ENCODE results near the gene TNIP2.

TNIP2 gene

DNA sequence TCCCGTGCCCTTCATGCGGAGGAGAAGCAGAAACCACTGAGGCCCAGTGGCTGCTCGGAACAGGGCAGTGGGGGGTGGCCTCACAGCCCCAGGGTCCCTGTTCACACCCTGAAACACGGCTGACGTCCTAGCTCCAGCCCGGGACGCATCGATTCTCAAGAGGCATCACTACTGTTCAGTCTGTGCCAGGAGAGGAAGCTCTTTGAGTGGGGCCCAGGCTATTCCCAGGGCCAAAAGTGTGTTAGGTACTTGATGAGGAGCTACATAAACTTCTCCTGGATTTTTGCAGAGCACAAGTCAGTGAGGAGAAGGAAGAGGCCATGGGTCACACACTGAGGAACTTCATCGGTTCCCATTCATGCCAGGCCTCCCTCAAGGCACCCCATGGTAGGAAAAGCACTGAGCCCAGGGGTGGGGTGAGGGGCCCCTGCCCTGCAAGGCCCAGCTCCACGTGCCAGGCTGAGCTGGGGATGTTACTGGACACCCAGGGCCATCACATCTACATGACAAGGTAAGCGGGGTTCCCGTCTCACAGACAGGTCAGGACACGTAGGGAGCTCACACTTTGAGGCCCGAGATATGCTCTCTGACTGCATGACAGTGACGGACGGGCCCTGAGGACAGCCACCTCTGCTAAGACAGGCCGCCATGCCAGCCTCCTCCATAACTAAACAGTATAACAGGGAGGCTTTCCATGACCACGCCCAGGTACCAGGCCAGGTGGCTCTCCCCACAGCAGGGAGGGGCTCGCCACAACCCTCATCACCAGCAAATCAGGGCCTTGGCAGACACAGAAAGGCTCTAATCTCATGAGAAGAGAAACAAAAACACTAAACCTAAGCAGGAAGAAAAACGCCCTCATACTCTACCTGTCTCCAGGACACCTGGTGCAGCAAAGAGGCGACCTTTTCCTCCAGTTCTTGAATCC, 12.4 kb downstream of the TNIP2 start:
- Histone ChIP-seq H3K27ac (replicated peaks) (no peak overlapping the region), H3K27me3 (ENCODE audit: insufficient read depth, poor library complexity, severe bottlenecking) (no peaks in the 10 kb centered on the region), H3K4me3 (replicated peaks; ENCODE audit: insufficient read depth, low read length) (no peak overlapping the region)
- DNase-seq (ENCODE audit: low read depth in 1 of 2, low spot score in 1 of 2): no peak
- TF ChIP-seq GABPA (IDR thresholded peaks at IDR 0.05; ENCODE audit: low read depth): no peak
- TF ChIP-seq, protein P1, sequence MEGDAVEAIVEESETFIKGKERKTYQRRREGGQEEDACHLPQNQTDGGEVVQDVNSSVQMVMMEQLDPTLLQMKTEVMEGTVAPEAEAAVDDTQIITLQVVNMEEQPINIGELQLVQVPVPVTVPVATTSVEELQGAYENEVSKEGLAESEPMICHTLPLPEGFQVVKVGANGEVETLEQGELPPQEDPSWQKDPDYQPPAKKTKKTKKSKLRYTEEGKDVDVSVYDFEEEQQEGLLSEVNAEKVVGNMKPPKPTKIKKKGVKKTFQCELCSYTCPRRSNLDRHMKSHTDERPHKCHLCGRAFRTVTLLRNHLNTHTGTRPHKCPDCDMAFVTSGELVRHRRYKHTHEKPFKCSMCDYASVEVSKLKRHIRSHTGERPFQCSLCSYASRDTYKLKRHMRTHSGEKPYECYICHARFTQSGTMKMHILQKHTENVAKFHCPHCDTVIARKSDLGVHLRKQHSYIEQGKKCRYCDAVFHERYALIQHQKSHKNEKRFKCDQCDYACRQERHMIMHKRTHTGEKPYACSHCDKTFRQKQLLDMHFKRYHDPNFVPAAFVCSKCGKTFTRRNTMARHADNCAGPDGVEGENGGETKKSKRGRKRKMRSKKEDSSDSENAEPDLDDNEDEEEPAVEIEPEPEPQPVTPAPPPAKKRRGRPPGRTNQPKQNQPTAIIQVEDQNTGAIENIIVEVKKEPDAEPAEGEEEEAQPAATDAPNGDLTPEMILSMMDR (IDR thresholded peaks at IDR 0.05; ENCODE audit: insufficient read depth, low read length): no peak
- TF ChIP-seq, protein P2, sequence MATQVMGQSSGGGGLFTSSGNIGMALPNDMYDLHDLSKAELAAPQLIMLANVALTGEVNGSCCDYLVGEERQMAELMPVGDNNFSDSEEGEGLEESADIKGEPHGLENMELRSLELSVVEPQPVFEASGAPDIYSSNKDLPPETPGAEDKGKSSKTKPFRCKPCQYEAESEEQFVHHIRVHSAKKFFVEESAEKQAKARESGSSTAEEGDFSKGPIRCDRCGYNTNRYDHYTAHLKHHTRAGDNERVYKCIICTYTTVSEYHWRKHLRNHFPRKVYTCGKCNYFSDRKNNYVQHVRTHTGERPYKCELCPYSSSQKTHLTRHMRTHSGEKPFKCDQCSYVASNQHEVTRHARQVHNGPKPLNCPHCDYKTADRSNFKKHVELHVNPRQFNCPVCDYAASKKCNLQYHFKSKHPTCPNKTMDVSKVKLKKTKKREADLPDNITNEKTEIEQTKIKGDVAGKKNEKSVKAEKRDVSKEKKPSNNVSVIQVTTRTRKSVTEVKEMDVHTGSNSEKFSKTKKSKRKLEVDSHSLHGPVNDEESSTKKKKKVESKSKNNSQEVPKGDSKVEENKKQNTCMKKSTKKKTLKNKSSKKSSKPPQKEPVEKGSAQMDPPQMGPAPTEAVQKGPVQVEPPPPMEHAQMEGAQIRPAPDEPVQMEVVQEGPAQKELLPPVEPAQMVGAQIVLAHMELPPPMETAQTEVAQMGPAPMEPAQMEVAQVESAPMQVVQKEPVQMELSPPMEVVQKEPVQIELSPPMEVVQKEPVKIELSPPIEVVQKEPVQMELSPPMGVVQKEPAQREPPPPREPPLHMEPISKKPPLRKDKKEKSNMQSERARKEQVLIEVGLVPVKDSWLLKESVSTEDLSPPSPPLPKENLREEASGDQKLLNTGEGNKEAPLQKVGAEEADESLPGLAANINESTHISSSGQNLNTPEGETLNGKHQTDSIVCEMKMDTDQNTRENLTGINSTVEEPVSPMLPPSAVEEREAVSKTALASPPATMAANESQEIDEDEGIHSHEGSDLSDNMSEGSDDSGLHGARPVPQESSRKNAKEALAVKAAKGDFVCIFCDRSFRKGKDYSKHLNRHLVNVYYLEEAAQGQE (IDR thresholded peaks at IDR 0.05; ENCODE audit: insufficient replicate concordance, low read depth): no peak
- no peak for TF ChIP-seq POLR2AphosphoS5 (IDR thresholded peaks at IDR 0.05; ENCODE audit: low read depth)
- TF ChIP-seq SPI1 (IDR thresholded peaks at IDR 0.05; ENCODE audit: borderline replicate concordance, low read depth): no peak

DNA sequence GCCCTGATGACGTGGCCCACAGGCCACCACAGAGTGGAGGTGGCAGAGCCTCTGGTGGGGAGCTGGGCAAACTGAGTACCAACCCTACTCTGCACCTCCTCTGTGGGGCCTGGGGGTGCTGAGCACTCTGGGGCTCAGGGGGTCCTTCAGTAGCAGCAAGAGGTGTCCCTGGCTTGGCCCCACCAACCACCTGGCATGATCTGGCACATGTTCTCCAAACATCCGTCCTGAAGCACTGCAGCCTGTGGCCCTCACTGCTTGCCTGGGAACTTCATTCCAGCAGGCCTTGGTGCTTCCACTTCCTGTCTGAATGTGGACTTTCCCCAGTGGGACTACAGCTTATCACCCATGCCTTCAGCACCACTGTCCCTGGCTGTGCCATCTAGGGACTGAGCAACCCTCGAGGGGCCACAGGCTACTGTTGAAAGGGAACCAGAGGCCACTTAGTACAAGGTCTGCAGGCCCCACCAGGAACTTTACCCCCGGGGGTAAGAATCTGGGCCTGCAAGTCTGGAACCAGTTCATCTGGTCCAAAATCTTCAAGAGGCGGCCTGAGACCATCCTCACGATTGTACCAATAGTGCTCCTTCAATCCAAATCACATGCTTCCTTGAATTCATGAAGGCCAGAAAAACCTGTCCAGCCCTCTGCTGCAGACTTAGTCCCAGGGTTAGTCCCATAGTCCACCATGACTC, 13.2 kb downstream of the TNIP2 start:
- TF ChIP-seq, protein P2 (IDR thresholded peaks at IDR 0.05; ENCODE audit: insufficient replicate concordance, low read depth): no peak
- TF ChIP-seq GABPA (IDR thresholded peaks at IDR 0.05; ENCODE audit: low read depth) (no peak), SPI1 (IDR thresholded peaks at IDR 0.05; ENCODE audit: borderline replicate concordance, low read depth) (no peak), POLR2AphosphoS5 (IDR thresholded peaks at IDR 0.05; ENCODE audit: low read depth) (no peak)
- TF ChIP-seq, protein P1 (IDR thresholded peaks at IDR 0.05; ENCODE audit: insufficient read depth, low read length): no peak
- no peak overlapping the region for H3K27ac ChIP-seq (replicated peaks)
- no peak for DNase-seq (ENCODE audit: low read depth in 1 of 2, low spot score in 1 of 2)
- no peak overlapping the region for H3K4me3 ChIP-seq (replicated peaks; ENCODE audit: insufficient read depth, low read length)
- H3K27me3 ChIP-seq (ENCODE audit: insufficient read depth, poor library complexity, severe bottlenecking): no peaks in the 10 kb centered on the region

DNA sequence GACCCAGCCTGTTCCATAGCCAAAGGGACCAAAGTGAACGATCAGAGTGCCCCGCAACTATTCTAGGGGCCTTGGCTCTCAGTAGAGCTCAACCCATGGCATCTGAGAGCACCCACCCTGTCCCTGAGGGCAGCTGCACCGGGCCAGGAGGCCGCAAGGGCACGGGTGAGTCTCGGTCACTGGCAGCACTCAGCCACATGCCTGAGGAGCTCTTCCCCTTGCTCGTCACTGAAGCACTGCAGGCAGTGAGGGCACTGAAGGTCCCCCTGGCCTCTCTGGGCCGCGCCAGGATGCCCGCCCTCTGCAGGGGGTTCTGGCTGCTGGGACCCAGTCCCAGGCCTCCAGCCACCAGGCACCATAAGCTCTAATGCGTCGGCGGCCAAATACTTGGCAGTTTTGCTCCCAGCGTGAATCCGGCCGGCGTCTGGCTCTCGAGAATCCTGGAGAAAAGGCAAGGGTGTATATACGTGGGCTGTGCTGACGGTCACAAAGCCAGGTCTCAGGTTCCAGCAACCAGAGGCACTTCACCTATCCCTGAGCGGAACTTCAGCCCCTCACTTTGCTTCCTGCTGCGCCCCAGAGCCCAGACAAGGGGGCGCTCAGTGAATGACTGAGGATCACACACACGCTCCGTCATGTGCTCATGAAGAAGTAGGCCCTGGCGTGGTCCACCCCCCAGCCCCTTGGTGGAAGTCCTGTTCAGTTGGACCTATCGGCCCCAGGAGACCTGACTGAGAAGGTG, 13.9 kb downstream of the TNIP2 start:
- no peak for DNase-seq (ENCODE audit: low read depth in 1 of 2, low spot score in 1 of 2)

More for the DNA sequence above, 13.9 kb downstream of the TNIP2 start:
- H3K27me3 ChIP-seq (ENCODE audit: insufficient read depth, poor library complexity, severe bottlenecking): no peaks in the 10 kb centered on the region
- H3K27ac ChIP-seq (replicated peaks): no peak overlapping the region
- no peak overlapping the region for H3K4me3 ChIP-seq (replicated peaks; ENCODE audit: insufficient read depth, low read length)
- TF ChIP-seq POLR2AphosphoS5 (IDR thresholded peaks at IDR 0.05; ENCODE audit: low read depth) (no peak), SPI1 (IDR thresholded peaks at IDR 0.05; ENCODE audit: borderline replicate concordance, low read depth) (no peak), GABPA (IDR thresholded peaks at IDR 0.05; ENCODE audit: low read depth) (no peak)
- TF ChIP-seq, protein P2 (IDR thresholded peaks at IDR 0.05; ENCODE audit: insufficient replicate concordance, low read depth): no peak
- TF ChIP-seq, protein P1 (IDR thresholded peaks at IDR 0.05; ENCODE audit: insufficient read depth, low read length): no peak
